HG03439 (cell line): ENCODE results near the gene HS6ST1.

ENCODE experiments used
- ATAC-seq: cut with Tn5 transposase; IDR thresholded peaks from one replicate; pipeline ENCODE4 v1.9.1; 2021; ENCODE audit warnings: mild to moderate bottlenecking, moderate library complexity; ENCODE audit not compliant: unreplicated experiment

HS6ST1 gene

DNA sequence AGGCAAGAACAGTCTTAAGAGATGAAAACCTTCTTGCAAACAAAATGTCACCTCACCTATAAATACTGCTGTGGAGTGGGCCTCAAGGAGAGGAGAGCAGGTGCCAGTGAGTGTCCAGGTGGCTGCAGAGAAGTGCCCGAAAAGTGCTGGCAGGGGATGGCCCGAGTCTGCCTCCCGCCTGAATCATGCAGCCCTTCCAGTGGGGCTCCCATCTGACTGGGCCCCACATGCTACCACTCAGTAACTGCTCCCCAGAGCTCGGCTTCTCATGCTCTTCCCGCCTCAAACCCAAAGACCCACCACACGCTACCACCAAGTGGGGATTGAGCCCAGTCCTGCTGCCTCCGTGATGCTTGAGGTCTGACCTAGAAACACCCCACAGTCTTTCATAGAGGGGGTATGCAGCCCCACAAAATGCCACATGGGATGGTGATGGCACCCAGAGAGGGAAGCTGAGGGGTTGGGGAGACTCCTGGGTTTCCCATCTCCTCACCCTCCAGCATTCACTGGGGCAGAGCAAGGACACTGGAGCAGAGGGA, 7.4 kb downstream of the HS6ST1 start:
- no peak for ATAC-seq

GRCh38 chr2:128310761-128311160, 7.9 kb downstream of the HS6ST1 start:
- ATAC-seq = no peak

- no peak for ATAC-seq
Measured at GRCh38 chr2:128310094-128310716, 8.5 kb downstream of the HS6ST1 start.

GRCh38 chr2:128309280-128310093, 9.2 kb downstream of the HS6ST1 start:
- no peak for ATAC-seq

DNA sequence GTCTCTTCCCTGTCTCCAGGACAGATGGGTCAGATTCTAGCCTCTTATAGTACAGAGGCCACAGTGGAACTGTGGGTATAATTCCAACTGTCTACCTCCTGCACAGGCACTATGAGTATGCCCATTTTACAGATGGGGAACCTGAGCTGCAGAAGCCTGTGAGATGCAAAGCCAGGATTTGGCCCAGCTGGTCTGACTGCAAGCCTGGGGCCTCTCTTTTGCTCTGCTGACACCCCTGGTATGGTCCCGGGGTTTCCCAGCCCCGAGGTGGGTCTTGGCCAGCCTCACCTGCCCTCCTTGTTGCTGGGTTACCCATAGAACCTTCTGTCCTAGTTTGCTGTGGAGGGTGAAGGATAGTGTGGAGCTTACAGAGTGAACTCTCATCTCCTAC, 9.8 kb downstream of the HS6ST1 start:
- no peak for ATAC-seq

DNA sequence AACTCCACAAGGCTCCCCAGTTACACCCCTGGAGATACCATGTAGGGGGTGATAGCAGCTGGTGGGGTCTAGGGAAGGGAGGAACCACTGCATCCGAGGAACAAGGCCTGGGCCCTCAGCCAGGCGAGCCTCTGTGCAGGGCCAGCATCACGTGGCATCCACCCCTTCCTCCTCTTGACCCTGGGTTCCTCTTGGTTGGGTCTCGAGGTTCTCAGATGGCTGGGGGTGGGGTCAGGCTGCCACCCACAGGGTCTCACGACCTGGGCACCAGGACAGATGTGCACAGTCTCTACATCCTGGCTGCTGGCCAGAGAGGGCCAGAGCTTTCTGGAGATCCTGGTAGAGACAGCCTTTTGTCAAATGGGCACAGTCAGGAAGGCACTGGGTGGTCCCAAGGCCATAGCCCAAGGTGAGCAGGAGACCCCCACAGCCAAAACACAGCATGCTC, 10.4 kb downstream of the HS6ST1 start:
- ATAC-seq = no peak

GRCh38 chr2:128307595-128307994, 11.1 kb downstream of the HS6ST1 start:
- no peak for ATAC-seq

DNA sequence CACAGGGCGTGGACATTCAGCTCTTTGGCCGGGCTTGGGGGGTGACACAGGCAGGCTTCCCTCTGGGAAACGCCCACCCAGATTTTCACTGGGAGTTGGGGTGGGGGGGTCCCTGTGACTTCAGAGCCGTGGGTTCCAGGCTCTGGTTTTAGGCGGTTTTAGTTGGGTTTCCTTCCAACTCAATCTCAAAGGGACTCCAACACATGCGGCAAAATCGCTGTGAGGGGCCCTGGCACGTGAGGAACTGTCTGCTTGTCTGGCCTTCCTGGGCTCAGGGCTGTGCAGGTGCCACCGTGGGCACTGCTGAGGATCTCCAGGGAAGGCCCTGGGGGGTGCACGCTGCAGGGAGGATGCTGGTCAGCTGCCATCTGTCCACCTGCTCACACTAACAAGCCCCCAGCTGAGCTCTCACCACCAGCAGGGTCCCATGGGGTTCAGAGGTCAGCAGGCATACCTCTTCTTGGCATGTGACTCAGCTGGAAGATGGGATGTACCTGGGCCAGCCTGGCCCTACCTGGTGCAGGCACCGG, 11.7 kb downstream of the HS6ST1 start:
- ATAC-seq = no peak

DNA sequence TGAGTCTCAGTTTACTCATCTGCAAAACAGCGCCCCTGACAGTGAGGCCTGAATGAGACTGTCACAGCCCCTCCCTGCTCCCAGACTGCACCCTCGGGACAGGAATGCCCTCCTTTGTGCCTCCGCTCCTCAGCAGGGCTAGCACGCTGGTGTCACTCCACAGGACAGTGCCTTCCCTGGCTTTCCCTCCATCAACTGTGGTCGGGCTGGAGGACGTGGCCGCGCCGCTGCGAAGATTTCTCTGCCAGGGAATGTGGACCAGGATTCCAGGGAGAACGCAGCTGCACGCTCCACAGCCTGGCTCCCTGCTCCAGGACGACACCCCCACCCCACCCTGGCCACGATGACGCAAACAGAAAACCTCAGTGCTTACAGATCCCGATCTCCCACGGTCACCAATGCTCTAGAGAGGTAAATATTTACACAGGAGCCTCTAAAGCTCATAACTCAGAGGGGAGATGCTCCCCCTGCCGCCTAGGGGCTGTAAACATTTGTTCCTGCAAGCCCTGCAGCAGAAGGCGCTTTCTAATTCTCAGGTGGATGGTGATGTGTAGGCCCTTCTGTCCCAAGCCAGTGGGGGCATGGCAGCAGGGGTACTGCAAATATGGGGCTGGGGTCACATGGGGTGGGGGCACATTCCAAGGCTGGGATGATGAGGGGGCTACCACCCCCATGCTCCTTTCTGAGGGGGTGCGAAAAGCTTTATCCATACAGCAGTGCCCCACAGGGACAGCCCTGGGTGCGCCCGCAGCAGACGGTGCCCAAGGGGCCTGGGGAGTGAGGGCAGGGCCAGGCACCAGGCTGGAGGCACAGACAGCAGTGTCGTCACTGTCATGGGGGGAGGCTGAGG, 12.4 kb downstream of the HS6ST1 start:
- no peak for ATAC-seq

DNA sequence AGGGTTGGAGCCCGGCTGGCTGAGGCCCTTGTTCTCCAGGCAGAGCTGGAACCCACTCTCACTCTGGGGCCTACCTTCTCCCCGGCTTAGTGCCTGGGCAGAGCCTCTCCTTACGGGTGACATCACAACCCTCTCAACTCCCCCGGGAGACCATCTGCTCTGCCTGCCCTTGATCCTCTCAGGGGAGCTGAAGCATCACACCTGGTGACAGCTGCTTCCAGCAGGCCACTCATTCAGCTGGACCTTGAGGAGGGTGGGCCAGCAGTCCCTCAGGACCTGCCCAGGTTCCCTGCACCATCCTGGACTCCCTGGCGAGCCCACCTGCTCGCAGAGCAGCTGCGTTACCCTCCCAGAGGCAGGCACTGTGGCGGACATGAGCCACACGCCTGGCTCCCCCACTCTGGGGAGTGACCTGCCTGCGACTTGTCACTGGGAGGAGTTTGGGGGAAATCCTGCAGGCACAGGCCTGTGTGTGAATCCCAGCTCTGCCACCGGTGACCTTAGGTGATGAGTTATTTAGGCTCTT, 13.1 kb downstream of the HS6ST1 start:
- no peak for ATAC-seq

DNA sequence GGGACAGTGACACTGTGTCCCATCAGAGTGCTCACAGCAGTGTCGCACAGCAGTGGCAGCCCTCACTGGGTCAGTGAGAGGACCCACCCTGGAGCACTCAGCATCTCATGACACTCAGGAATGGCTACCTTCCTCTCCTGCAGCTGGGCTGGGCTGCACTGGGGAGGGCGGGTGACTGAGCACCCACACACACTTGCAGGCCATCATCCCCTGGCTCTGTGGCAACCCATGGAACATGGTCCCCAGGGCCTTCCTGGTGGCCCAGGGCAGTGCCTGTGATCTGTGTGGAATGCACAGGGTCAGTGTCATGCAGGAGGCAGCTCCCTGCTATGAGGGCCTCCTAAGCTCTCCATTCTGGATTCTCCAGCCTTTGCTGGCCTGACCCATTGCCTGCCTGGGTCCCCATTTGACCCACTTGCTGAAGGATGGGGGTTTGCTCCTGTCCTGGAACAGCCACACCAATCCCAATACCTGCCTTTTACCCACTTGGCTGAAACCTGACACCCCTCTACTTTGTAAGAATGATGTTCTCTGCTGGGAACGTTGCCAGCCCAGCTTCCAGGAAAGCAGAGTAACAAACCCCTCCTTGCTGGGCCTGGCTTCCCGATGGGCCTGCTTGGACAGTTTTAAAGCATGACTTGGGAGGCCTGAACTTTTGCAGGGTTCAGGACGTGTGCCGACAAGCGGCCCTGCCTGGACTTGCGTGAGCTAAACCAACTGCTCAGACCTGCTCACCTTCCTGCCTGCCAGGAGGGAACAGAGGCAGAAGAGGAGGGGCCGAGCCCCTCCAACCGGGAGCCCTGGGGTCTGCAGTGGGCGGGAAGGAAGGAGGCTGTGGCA, 13.7 kb downstream of the HS6ST1 start:
- ATAC-seq = no peak

DNA sequence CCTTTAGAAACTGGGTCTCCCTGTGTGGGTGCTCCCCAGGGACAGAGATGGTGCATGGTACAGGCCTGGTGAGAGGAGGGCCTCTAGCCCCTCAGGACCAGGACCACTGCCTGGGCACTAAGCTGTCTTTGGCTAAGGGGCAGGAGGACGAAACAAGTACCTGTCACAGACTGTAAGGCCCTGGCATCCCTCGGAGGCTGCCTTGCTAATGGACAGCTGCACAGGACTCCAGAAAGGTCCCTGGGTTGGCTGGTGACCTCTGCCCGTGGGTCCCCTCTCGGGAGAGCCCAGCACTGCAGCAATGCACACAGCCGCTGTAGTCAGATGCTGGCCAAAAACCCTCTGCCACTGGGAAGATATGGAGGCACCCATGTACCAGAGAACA, 14.3 kb downstream of the HS6ST1 start:
- no peak for ATAC-seq

GRCh38 chr2:128303911-128304310, 14.8 kb downstream of the HS6ST1 start:
- ATAC-seq = no peak

- no peak for ATAC-seq
Measured at GRCh38 chr2:128303095-128303791, 15.4 kb downstream of the HS6ST1 start.

DNA sequence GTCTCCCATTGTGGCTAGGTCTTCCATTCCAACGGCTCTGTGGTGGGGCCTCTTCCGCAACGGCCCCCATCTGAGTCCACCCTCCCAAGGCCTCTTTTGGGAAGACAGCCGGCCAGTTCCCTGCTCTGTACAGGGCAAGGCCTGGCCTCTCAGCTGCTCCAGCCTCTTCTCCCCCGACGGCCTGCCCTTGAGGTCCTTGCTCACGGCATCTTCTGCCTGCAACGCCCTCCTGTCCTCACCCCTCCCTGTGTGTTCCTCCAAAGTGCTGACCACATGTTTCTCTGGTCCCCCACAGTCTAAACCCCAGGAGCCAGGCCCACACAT, 16.0 kb downstream of the HS6ST1 start:
- no peak for ATAC-seq

DNA sequence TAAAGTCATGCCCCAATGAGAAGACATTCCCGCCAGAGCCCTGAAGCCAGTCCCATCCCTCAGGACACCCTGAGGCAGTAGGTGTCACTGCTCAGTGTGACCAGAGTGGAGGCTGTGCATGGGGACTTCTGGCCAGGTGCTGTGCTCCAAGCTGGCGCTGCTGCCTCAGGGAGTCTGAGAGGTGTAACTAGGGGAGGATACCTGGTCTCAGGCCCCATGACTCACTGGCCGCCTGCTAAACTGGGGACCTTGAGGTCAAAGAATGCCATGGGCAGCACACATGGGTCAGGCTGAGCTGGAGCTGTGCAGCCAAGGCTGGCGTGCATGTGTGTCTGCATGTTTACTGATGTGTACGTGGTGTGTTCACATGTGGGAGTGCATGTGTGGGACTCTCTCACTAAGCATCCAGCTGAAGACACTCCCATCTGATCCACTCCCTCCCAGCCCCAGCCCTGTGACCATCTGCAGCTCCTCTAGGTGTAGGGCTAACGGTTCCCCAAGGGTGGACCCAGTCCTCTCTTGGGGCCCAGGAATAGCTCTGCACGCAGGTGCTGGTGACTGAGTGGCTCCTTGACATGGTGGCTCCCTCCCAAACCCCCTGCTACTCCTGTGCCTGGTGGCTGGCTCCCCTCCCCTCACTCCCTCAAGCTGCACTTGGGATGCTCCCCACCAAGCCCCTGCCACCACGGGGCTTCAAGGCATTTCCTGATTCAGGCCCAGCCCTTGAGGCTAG, 16.5 kb downstream of the HS6ST1 start:
- ATAC-seq = no peak

DNA sequence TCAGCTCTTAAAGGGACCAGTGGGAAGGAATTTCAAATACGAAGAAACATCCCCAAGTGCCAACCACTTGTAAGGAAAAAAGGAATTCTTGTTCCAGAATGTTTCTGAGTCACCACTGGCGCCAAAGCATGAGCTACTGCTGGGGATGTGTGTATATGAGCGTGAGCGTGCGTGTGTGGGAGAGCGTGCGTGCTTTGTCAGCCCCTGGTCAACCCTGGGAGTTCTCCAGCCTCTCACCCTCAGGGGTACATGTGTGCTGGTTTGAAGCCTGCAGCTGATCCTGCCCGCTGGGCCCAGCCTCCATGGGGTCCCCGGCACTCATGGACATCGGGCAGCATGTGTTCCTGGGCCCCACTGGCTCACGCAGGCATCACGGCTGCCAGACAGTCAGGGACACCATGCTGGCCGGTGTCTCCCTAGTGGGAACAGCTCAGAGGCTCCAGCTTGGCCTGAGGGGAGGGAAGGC, 17.1 kb downstream of the HS6ST1 start:
- ATAC-seq = no peak

- ATAC-seq = no peak
Measured at GRCh38 chr2:128301021-128301420, 17.6 kb downstream of the HS6ST1 start.
